Measurements from ENCODE around the gene STAU1.

The STAU1 gene

GRCh38 chr20:49230021-49230420 is 41.9 kb upstream of the STAU1 start:
- TF ChIP-seq CTCF (conservative IDR thresholded peaks at IDR 0.05), result no peak
- no peak overlapping the region for H3K27ac ChIP-seq

GRCh38 chr20:49229381-49229780 is 41.2 kb upstream of the STAU1 start:
- no peak for TF ChIP-seq CTCF (conservative IDR thresholded peaks at IDR 0.05)
- H3K27ac ChIP-seq, result no peak overlapping the region

GRCh38 chr20:49228676-49229075 is 40.5 kb upstream of the STAU1 start:
- H3K27ac ChIP-seq, result no peak overlapping the region
- no peak for TF ChIP-seq CTCF (conservative IDR thresholded peaks at IDR 0.05)

GRCh38 chr20:49225896-49226295 is 37.8 kb upstream of the STAU1 start:
- peak; percentile 38 for TF ChIP-seq CTCF (conservative IDR thresholded peaks at IDR 0.05)
- H3K27ac ChIP-seq, result no peak overlapping the region

- peak overlapping the region; percentile 90 for H3K27ac ChIP-seq
- TF ChIP-seq CTCF (conservative IDR thresholded peaks at IDR 0.05), result no peak
These were observed 32.0 kb upstream of the STAU1 start for GRCh38 chr20:49219924-49220831.

DNA sequence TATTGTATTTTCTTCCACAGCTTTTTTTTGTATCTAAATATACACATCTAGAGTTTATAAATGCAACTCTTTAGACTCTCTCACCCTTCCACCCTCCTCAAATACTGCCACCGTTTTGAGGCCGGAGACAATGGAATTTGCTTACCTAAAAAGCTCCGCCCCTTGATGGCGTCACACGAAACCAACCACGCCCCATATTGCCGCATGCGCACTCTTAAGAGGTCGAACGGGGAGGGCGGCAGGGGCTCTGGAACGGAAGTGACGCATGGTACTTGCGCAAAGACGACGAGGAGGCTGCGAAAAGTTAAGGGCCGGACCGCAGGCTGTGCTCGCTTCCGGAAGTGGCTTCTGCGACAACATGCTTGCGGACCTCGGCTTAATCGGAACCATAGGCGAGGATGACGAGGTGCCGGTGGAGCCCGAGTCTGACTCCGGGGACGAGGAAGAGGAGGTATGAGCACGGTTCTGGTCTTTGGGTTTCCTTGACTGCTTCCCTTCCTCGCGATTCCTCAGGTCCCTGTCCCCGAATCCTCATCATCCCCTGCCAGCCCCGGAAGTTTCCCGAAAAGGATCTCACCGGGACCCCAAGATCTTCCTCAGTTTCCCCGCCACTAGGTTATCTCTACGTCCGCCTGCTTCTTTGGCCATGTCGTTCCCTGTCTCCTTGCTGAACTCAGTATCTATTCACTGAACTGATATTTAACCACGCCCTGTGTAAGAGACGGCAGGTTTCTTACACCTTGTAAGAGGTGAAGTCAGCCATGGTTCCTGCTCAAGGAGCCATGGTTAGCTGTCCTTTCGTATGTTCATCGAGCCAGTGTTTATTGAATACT is 31.2 kb upstream of the STAU1 start, which contains the start of gene DDX27:
TSS of gene DDX27 (plus strand) at position 326 of the 833 bp plus-strand sequence. CDS start at position 359, 33 bp downstream.
- H3K27ac ChIP-seq, result peak within 1 kb of the TSS; percentile 90

DNA sequence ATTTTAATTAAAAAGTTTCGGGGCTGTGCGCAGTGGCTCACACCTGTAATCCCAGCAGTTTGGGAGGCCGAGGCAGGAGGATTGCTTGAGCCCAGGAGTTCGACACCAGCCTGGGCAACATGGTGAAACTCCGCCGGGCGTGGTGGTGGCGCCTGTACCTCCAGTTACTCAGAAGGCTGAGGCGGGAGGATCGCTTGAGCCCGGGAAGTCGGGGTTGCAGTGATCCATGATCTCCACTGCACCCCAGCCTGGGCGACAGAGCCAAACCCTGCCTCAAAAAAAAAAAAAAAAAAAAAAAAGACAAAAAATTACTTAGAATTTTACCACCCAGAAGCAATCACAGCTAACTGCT is 30.6 kb upstream of the STAU1 start:
- H3K27ac ChIP-seq, result peak overlapping the region; percentile 90

More for the DNA sequence above, 31.2 kb upstream of the STAU1 start, which contains the start of gene DDX27:
- no peak for TF ChIP-seq CTCF (conservative IDR thresholded peaks at IDR 0.05)
